HepG2 (cell line): Measurements from ENCODE around the gene CCDC17. TPM values are rescaled to one million over a fixed set of nuclear protein-coding genes. Genes with fewer than 3 reads are reported as not detected.

Experiments used
- CEBPG ChIP-seq: IDR thresholded peaks from 2 replicates; pipeline ENCODE4 v1.6.1; 2016
- DMAP1 ChIP-seq: IDR thresholded peaks from 2 replicates; pipeline ENCODE4 v1.6.1; 2016
- ERF ChIP-seq: IDR thresholded peaks from 2 replicates; pipeline ENCODE4 v1.6.1; 2018; ENCODE audit warnings: missing biosample characterization, missing genetic modification reagents
- GABPB1 ChIP-seq: IDR thresholded peaks from 2 replicates; pipeline ENCODE4 v1.6.1; 2016; ENCODE audit warnings: mild to moderate bottlenecking, missing genetic modification reagents, moderate library complexity, missing compliant biosample characterization
- HNF1A ChIP-seq, 2 experiments: sonication (generic) in 1 of 2; formaldehyde crosslinking in 1 of 2; IDR thresholded peaks; 2 replicates each; pipeline versions ENCODE4 v1.4.0 to v1.6.1; 2016 to 2020; ENCODE audit warnings: borderline replicate concordance in 1 of 2, low read depth in 1 of 2, mild to moderate bottlenecking in 1 of 2, missing genetic modification reagents in 1 of 2
- KAT8 ChIP-seq: IDR thresholded peaks from 2 replicates; pipeline ENCODE4 v1.6.1; 2016; ENCODE audit warnings: missing genetic modification reagents, missing compliant biosample characterization
- KLF16 ChIP-seq, 2 experiments: sonication (generic) in 1 of 2; formaldehyde crosslinking in 1 of 2; IDR thresholded peaks; 2 replicates each; pipeline versions ENCODE4 v1.6.1 to v1.8.0; 2016 to 2023; ENCODE audit warnings: missing genetic modification reagents in 2 of 2, missing compliant biosample characterization in 1 of 2
- MEIS2 ChIP-seq: sonication (generic); formaldehyde crosslinking; IDR thresholded peaks from 2 replicates; pipeline ENCODE4 v1.9.0; 2021; ENCODE audit warnings: mild to moderate bottlenecking, missing genetic modification reagents
- RELA ChIP-seq: sonication (generic); formaldehyde crosslinking; IDR thresholded peaks from 2 replicates; pipeline ENCODE4 v1.4.0; 2020; ENCODE audit warnings: missing genetic modification reagents
- SMAD1 ChIP-seq: sonication (generic); formaldehyde crosslinking; IDR thresholded peaks from 2 replicates; pipeline ENCODE4 v1.4.0; 2020; ENCODE audit warnings: missing genetic modification reagents, low read depth, mild to moderate bottlenecking, borderline replicate concordance
- TAF1 ChIP-seq: sonication (generic); formaldehyde crosslinking; IDR thresholded peaks from 2 replicates; pipeline ENCODE4 v1.4.0; 2020; ENCODE audit warnings: missing genetic modification reagents
- TEAD2 ChIP-seq: sonication (generic); formaldehyde crosslinking; IDR thresholded peaks from 2 replicates; pipeline ENCODE4 v1.9.0; 2021; ENCODE audit warnings: missing genetic modification reagents
- TSC22D2 ChIP-seq: sonication (generic); formaldehyde crosslinking; IDR thresholded peaks from 2 replicates; pipeline ENCODE4 v1.5.1; 2020; ENCODE audit warnings: missing genetic modification reagents, mild to moderate bottlenecking, borderline replicate concordance
- ZFX ChIP-seq: sonication (generic); formaldehyde crosslinking; IDR thresholded peaks from 2 replicates; pipeline ENCODE4 v1.4.0; 2020; ENCODE audit warnings: mild to moderate bottlenecking, low read depth, missing genetic modification reagents, moderate library complexity
- ZNF124 ChIP-seq: sonication (generic); formaldehyde crosslinking; IDR thresholded peaks from 2 replicates; pipeline ENCODE4 v1.4.0; 2020; ENCODE audit warnings: missing genetic modification reagents
- ZNF430 ChIP-seq: sonication (generic); formaldehyde crosslinking; IDR thresholded peaks from 2 replicates; pipeline ENCODE4 v1.9.0; 2021; ENCODE audit warnings: mild to moderate bottlenecking, missing genetic modification reagents
- ZNF670 ChIP-seq: sonication (generic); formaldehyde crosslinking; IDR thresholded peaks from 2 replicates; pipeline ENCODE4 v1.8.0; 2022; ENCODE audit warnings: mild to moderate bottlenecking, missing genetic modification reagents, borderline replicate concordance
- ZNF672 ChIP-seq: sonication (generic); formaldehyde crosslinking; IDR thresholded peaks from 2 replicates; pipeline ENCODE4 v1.8.1; 2022; ENCODE audit warnings: missing genetic modification reagents
- ZNF709 ChIP-seq: sonication (generic); formaldehyde crosslinking; IDR thresholded peaks from 2 replicates; pipeline ENCODE4 v1.5.0; 2020; ENCODE audit warnings: mild to moderate bottlenecking, missing genetic modification reagents
- ZNF746 ChIP-seq: sonication (generic); formaldehyde crosslinking; IDR thresholded peaks from 2 replicates; pipeline ENCODE4 v1.8.0; 2022; ENCODE audit warnings: mild to moderate bottlenecking, missing genetic modification reagents
- polyA plus RNA-seq, 8 experiments: library from polyadenylated mRNA; depleted of rRNA in 3 of 8; stranded (reverse) in 7 of 8; unstranded in 1 of 8; fragments of >200 nt; fragmentation: Illumina TruSeq in 4 of 8; extraction: Trizol in 4 of 8; gene quantifications; 2 replicates each; pipeline versions ENCODE4 v1.2.1 to v1.2.3, GENCODE V29; 2011 to 2016; ENCODE audit warnings: low read depth in 4 of 8, missing spikeins in 1 of 8, mixed read lengths in 1 of 8; ENCODE audit not compliant: insufficient read depth in 1 of 8
- total RNA-seq, 5 experiments: library from RNA; depleted of rRNA; stranded (reverse); fragments of >200 nt; fragmentation: Illumina TruSeq; extraction: Trizol; gene quantifications; 2 replicates each; pipeline ENCODE4 v1.2.3, GENCODE V29; 2016; ENCODE audit warnings: low read depth in 1 of 5
- TF ChIP-seq, protein P1 (sequence below): sonication (generic); formaldehyde crosslinking; IDR thresholded peaks from 2 replicates; pipeline ENCODE4 v1.5.1; 2020; ENCODE audit warnings: mild to moderate bottlenecking, missing genetic modification reagents, borderline replicate concordance

CCDC17 gene
- total and polyA plus RNA-seq, 2 of the 13 experiments (the other 11 are each of a cell fraction or from before 2014, with no cell fraction given), result 1.5 to 3.3 TPM

- TF ChIP-seq ZNF672 (CRISPR knock-in tag) (0 out of 2 replicates have a peak, but pooled peaks have one; percentile 31), KAT8 (CRISPR knock-in tag) (peak; percentile 56; the same call in 1 of the 2 replicates), MEIS2 (no peak), ZFX (peak; percentile 72), SMAD1 (CRISPR knock-in tag) (no peak; the same call in 1 of the 2 replicates), ZNF709 (peak; percentile 56; the same call in 1 of the 2 replicates), ERF (CRISPR knock-in tag) (peak; percentile 30; the same call in 1 of the 2 replicates), HNF1A (IDR thresholded peaks at IDR 0.05; ENCODE audit: low read depth) (no peak), HNF1A (CRISPR knock-in tag; IDR thresholded peaks at IDR 0.05; ENCODE audit: borderline replicate concordance) (peak; percentile 45; the same call in 1 of the 2 replicates), ZNF746 (CRISPR knock-in tag) (peak; percentile 64; the same call in 1 of the 2 replicates), RELA (CRISPR knock-in tag) (no peak), ZNF430 (CRISPR knock-in tag) (peak; percentile 61; the same call in 1 of the 2 replicates), CEBPG (CRISPR knock-in tag) (no peak), KLF16 (CRISPR knock-in tag; IDR thresholded peaks at IDR 0.05) (peak in 1 of 2 experiments; percentile 24; a peak in 1 of 4 replicates), ZNF670 (CRISPR knock-in tag) (peak; percentile 87; the same call in 1 of the 2 replicates), DMAP1 (CRISPR knock-in tag) (peak; percentile 71; the same call in 1 of the 2 replicates), TSC22D2 (CRISPR knock-in tag) (no peak; the same call in 1 of the 2 replicates), ZNF124 (CRISPR knock-in tag) (no peak; the same call in 1 of the 2 replicates), TEAD2 (CRISPR knock-in tag) (no peak), TAF1 (CRISPR knock-in tag) (peak; percentile 84), GABPB1 (CRISPR knock-in tag) (peak; percentile 90)
- TF ChIP-seq, protein P1, sequence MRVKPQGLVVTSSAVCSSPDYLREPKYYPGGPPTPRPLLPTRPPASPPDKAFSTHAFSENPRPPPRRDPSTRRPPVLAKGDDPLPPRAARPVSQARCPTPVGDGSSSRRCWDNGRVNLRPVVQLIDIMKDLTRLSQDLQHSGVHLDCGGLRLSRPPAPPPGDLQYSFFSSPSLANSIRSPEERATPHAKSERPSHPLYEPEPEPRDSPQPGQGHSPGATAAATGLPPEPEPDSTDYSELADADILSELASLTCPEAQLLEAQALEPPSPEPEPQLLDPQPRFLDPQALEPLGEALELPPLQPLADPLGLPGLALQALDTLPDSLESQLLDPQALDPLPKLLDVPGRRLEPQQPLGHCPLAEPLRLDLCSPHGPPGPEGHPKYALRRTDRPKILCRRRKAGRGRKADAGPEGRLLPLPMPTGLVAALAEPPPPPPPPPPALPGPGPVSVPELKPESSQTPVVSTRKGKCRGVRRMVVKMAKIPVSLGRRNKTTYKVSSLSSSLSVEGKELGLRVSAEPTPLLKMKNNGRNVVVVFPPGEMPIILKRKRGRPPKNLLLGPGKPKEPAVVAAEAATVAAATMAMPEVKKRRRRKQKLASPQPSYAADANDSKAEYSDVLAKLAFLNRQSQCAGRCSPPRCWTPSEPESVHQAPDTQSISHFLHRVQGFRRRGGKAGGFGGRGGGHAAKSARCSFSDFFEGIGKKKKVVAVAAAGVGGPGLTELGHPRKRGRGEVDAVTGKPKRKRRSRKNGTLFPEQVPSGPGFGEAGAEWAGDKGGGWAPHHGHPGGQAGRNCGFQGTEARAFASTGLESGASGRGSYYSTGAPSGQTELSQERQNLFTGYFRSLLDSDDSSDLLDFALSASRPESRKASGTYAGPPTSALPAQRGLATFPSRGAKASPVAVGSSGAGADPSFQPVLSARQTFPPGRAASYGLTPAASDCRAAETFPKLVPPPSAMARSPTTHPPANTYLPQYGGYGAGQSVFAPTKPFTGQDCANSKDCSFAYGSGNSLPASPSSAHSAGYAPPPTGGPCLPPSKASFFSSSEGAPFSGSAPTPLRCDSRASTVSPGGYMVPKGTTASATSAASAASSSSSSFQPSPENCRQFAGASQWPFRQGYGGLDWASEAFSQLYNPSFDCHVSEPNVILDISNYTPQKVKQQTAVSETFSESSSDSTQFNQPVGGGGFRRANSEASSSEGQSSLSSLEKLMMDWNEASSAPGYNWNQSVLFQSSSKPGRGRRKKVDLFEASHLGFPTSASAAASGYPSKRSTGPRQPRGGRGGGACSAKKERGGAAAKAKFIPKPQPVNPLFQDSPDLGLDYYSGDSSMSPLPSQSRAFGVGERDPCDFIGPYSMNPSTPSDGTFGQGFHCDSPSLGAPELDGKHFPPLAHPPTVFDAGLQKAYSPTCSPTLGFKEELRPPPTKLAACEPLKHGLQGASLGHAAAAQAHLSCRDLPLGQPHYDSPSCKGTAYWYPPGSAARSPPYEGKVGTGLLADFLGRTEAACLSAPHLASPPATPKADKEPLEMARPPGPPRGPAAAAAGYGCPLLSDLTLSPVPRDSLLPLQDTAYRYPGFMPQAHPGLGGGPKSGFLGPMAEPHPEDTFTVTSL, result peak; percentile 43; the same call in 1 of the 2 replicates
Measured at GRCh38 chr1:45583666-45584350, 40.0 kb downstream of the CCDC17 start, which contains the start of gene NASP (continued).
